HepG2 (cell line): ENCODE results near the gene SRCAP. TPM values are rescaled to one million over a fixed set of nuclear protein-coding genes. Genes with fewer than 3 reads are reported as not detected.

Source experiments
- AHR ChIP-seq: IDR thresholded peaks from 2 replicates; pipeline ENCODE4 v1.6.1; 2018; ENCODE audit warnings: missing genetic modification reagents, missing compliant biosample characterization
- BRCA1 ChIP-seq: sonication (generic); formaldehyde crosslinking; IDR thresholded peaks from 2 replicates; pipeline ENCODE4 v1.4.0; 2020; ENCODE audit warnings: missing genetic modification reagents
- FOXC1 ChIP-seq: sonication (generic); formaldehyde crosslinking; IDR thresholded peaks from 2 replicates; pipeline ENCODE4 v1.8.0; 2022; ENCODE audit warnings: mild to moderate bottlenecking, missing genetic modification reagents, borderline replicate concordance
- FOXM1 ChIP-seq: sonication (generic); formaldehyde crosslinking; IDR thresholded peaks from 2 replicates; pipeline ENCODE4 v1.5.0; 2020; ENCODE audit warnings: missing genetic modification reagents
- HINFP ChIP-seq: sonication (generic); formaldehyde crosslinking; IDR thresholded peaks from 2 replicates; pipeline ENCODE4 v1.4.0; 2020; ENCODE audit warnings: low read depth, mild to moderate bottlenecking, missing genetic modification reagents
- HOXA7 ChIP-seq: sonication (generic); formaldehyde crosslinking; IDR thresholded peaks from 2 replicates; pipeline ENCODE4 v1.8.1; 2022; ENCODE audit warnings: mild to moderate bottlenecking, missing genetic modification reagents, moderate library complexity
- NR3C1 ChIP-seq: sonication (generic); formaldehyde crosslinking; IDR thresholded peaks from 2 replicates; pipeline ENCODE4 v1.4.0; 2020; ENCODE audit warnings: missing genetic modification reagents
- PHB2 ChIP-seq: fragments of 450-650 bp; IDR thresholded peaks from 2 replicates; pipeline ENCODE4 v1.6.1; 2018; ENCODE audit not compliant: partially characterized antibody
- RBFOX2 ChIP-seq: fragments of 200-400 bp; formaldehyde crosslinking; IDR thresholded peaks from 2 replicates; pipeline ENCODE4 v1.6.1; 2017; ENCODE audit warnings: low read depth, mild to moderate bottlenecking, low read length
- SIN3B ChIP-seq: fragments of 150-350 bp; IDR thresholded peaks from 2 replicates; pipeline ENCODE4 v1.6.1; 2014; ENCODE audit warnings: low read length
- SNRNP70 ChIP-seq: fragments of 200-400 bp; formaldehyde crosslinking; IDR thresholded peaks from 2 replicates; pipeline ENCODE4 v1.6.1; 2017; ENCODE audit warnings: mild to moderate bottlenecking, low read depth, low read length, moderate library complexity
- ZFP36L1 ChIP-seq: sonication (generic); formaldehyde crosslinking; IDR thresholded peaks from 2 replicates; pipeline ENCODE4 v1.8.0; 2022; ENCODE audit warnings: mild to moderate bottlenecking, missing genetic modification reagents, moderate library complexity
- ZNF292 ChIP-seq: sonication (generic); formaldehyde crosslinking; IDR thresholded peaks from 2 replicates; pipeline ENCODE4 v1.8.1; 2022; ENCODE audit warnings: mild to moderate bottlenecking, low read depth, missing genetic modification reagents, borderline replicate concordance
- ZNF512B ChIP-seq: sonication (generic); formaldehyde crosslinking; IDR thresholded peaks from 2 replicates; pipeline ENCODE4 v1.5.1; 2020; ENCODE audit warnings: missing genetic modification reagents, mild to moderate bottlenecking, borderline replicate concordance
- ZNF709 ChIP-seq: sonication (generic); formaldehyde crosslinking; IDR thresholded peaks from 2 replicates; pipeline ENCODE4 v1.5.0; 2020; ENCODE audit warnings: mild to moderate bottlenecking, missing genetic modification reagents
- ZSCAN31 ChIP-seq: sonication (generic); formaldehyde crosslinking; IDR thresholded peaks from 2 replicates; pipeline ENCODE4 v1.5.0; 2020; ENCODE audit warnings: low read depth, mild to moderate bottlenecking, missing genetic modification reagents
- polyA plus RNA-seq, 8 experiments: library from polyadenylated mRNA; depleted of rRNA in 3 of 8; stranded (reverse) in 7 of 8; unstranded in 1 of 8; fragments of >200 nt; fragmentation: Illumina TruSeq in 4 of 8; extraction: Trizol in 4 of 8; gene quantifications; 2 replicates each; pipeline versions ENCODE4 v1.2.1 to v1.2.3, GENCODE V29; 2011 to 2016; ENCODE audit warnings: low read depth in 4 of 8, missing spikeins in 1 of 8, mixed read lengths in 1 of 8; ENCODE audit not compliant: insufficient read depth in 1 of 8
- total RNA-seq, 5 experiments: library from RNA; depleted of rRNA; stranded (reverse); fragments of >200 nt; fragmentation: Illumina TruSeq; extraction: Trizol; gene quantifications; 2 replicates each; pipeline ENCODE4 v1.2.3, GENCODE V29; 2016; ENCODE audit warnings: low read depth in 1 of 5
- TF ChIP-seq, protein P1 (sequence below): sonication (generic); formaldehyde crosslinking; IDR thresholded peaks from 2 replicates; pipeline ENCODE4 v1.8.0; 2022; ENCODE audit warnings: mild to moderate bottlenecking, missing genetic modification reagents
- TF ChIP-seq, protein P2 (sequence below): sonication (generic); formaldehyde crosslinking; IDR thresholded peaks from 2 replicates; pipeline ENCODE4 v1.5.0; 2020; ENCODE audit warnings: mild to moderate bottlenecking, low read depth, missing genetic modification reagents, borderline replicate concordance
- TF ChIP-seq, protein P3 (sequence below): sonication (generic); formaldehyde crosslinking; IDR thresholded peaks from 2 replicates; pipeline ENCODE4 v1.8.0; 2022; ENCODE audit warnings: missing genetic modification reagents, mild to moderate bottlenecking, inconsistent platforms, borderline replicate concordance

The SRCAP gene
- total and polyA plus RNA-seq, 2 of the 13 experiments (the other 11 are each of a cell fraction or from before 2014, with no cell fraction given): 4.9 to 9.0 TPM

DNA sequence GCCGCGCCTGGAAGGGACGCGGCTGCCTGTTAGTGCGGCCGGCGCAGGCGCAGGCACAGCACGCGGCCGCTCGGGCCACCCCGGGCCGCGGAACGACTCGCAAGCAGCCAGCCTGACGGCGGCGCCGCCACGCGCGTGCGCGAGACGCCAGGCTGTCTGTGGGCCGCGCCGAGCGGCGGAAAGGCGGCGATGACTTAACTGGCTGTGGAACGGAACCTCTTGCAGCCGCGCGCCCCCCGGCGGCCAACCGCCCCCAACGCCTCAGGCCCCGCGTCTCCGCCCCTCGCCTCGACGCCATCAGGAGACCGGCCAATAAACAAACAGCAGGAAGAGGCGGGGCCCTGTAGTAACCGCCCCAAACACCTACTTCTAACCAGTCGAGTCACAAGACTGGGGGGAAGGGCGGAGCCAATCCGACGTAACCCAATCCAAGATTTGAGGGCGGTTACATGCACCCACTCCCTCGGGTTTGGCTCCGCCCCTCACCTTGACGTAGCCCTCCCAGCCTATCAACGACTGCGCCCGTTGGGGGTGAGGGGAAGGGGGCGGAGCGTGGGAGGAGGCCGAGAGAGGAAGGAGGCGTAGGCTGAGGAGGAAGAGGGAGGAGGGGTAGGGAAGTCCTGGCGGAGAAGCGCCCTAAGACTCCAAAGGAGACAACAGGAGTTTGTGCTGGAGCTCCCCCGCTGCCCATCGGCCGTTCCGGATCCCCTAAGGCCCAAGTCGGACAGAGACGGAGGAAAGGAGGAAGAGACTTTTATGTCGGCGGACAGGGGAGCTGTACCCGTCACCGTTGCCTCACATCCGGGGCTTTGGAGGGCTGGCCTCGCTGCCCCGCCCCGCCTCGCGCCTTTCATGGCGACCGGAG is 40.9 kb upstream of the SRCAP start, which contains the start of gene FBRS (continued):
- TF ChIP-seq FOXC1 (CRISPR knock-in tag) (peak; percentile 57; the same call in 1 of the 2 replicates), ZNF292 (no peak), FOXM1 (no peak), AHR (no peak), ZNF709 (peak; percentile 74; the same call in 1 of the 2 replicates), PHB2 (no peak), NR3C1 (CRISPR knock-in tag) (no peak), SNRNP70 (no peak), HINFP (no peak), HOXA7 (CRISPR knock-in tag) (no peak), ZSCAN31 (CRISPR knock-in tag) (peak; percentile 90), BRCA1 (CRISPR knock-in tag) (no peak), ZFP36L1 (CRISPR knock-in tag) (no peak), RBFOX2 (peak; percentile 77), ZNF512B (no peak), SIN3B (peak; percentile 33)
- TF ChIP-seq, protein P1, sequence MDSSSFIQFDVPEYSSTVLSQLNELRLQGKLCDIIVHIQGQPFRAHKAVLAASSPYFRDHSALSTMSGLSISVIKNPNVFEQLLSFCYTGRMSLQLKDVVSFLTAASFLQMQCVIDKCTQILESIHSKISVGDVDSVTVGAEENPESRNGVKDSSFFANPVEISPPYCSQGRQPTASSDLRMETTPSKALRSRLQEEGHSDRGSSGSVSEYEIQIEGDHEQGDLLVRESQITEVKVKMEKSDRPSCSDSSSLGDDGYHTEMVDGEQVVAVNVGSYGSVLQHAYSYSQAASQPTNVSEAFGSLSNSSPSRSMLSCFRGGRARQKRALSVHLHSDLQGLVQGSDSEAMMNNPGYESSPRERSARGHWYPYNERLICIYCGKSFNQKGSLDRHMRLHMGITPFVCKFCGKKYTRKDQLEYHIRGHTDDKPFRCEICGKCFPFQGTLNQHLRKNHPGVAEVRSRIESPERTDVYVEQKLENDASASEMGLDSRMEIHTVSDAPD: no peak
- TF ChIP-seq, protein P2, sequence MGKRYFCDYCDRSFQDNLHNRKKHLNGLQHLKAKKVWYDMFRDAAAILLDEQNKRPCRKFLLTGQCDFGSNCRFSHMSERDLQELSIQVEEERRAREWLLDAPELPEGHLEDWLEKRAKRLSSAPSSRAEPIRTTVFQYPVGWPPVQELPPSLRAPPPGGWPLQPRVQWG (CRISPR knock-in tag): no peak
- TF ChIP-seq, protein P3, sequence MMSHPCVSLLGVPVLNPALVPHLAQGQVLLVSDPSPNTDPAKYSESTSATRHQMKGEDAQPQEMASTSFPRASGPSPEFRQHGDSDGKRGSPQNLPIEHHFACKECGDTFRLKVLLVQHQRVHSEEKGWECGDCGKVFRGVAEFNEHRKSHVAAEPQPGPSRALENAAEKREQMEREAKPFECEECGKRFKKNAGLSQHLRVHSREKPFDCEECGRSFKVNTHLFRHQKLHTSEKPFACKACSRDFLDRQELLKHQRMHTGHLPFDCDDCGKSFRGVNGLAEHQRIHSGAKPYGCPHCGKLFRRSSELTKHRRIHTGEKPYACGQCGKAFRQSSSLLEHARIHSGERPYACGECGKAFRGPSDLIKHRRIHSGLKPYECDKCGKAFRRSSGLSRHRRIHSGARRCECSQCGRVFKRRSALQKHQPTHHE (CRISPR knock-in tag): peak; percentile 82
